ENCODE data around the gene AUTS2. TPM values are rescaled to one million over a fixed set of nuclear protein-coding genes. Genes with fewer than 3 reads are reported as not detected.
A peak's percentile ranks its signal among the peaks of the same experiment; 100 is the strongest.

The AUTS2 gene
- total and polyA plus RNA-seq, 5 donors: 7.0 to 15.4 (median 10.6) TPM

DNA sequence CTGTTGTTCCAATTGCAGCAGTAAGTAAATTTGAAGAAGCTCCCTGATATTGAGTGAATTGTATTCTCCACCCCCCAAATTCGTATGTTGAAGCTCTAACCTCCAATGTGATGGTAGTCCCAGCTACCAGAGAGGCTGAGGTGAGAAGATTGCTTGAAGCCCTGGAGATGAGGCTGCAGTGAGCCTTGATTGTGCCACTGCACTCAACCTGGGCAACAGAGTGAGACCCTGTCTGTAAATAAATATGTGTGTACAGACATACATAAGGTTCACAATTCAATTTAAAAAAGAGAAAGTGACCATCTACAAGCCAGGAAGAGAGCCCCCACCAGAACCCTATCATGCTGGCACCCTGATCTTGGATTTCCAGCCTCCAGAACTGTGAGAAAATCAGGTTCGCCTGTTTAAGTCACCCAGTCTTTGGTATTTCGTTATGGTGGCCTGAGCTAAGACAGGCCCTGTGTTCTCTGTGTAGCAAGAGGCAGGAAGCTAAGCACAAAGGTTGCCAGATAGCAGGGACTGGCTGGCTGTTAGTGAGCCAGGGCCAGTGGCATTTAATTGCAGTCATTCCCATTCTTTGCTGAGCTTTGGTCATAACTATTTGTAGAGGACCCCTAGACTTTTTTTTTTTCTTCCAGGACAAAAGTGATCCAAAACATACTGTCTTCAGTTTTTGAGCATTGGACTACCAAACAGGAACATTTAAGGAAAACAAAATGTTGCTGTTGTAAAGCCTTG lies 45.6 kb downstream of the AUTS2 start:
- peak in 2 of 3 donors; percentile 29 to 58 for DNase-seq
- intact Hi-C loops (cut with DNase I): no loop called here
- Histone ChIP-seq H3K27ac (ENCODE audit: low read length) (no peak overlapping the region), H3K4me3 (ENCODE audit: low read length) (no peak overlapping the region), H3K4me1 (ENCODE audit: control insufficient read depth, insufficient read depth, low read length) (peaks cover 4% of the 10 kb centered on the region), H3K27me3 (ENCODE audit: control insufficient read depth, insufficient read depth) (no peaks in the 10 kb centered on the region), H3K9me3 (ENCODE audit: control insufficient read depth, low read length) (no peaks in the 10 kb centered on the region)
- 65% methylated on average over 3 of the region's 3 CpGs for WGBS
- peak; percentile 86 to 95 for ATAC-seq

DNA sequence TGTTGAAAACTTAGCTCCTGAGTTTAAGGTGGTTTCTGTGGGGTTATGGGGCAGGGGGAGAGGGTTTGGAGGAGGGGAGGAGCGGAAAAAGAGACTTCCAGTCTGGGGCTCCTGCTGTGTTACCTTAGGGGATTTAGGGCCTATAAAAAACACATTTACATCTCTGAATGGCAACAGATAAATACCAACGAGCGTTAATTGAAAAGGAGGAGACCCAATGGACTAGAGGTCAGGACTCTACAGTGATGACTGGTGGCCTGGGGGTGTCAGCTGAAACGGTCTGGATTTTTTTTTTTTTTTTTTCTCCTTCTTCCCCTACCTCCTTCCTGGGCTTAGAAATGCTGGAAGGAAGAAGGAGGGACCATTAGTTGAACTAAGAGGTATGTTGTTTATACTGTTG lies 47.4 kb downstream of the AUTS2 start:
- Histone ChIP-seq H3K4me3 (ENCODE audit: low read length) (no peak overlapping the region), H3K27ac (ENCODE audit: low read length) (no peak overlapping the region), H3K27me3 (ENCODE audit: control insufficient read depth, insufficient read depth) (no peaks in the 10 kb centered on the region), H3K4me1 (ENCODE audit: control insufficient read depth, insufficient read depth, low read length) (peaks cover 6% of the 10 kb centered on the region), H3K9me3 (ENCODE audit: control insufficient read depth, low read length) (no peaks in the 10 kb centered on the region)
- ATAC-seq: no peak
- DNase-seq: no peak
- intact Hi-C loops (cut with DNase I): no loop called here
- 59% methylated on average over 4 of the region's 4 CpGs for WGBS

DNA sequence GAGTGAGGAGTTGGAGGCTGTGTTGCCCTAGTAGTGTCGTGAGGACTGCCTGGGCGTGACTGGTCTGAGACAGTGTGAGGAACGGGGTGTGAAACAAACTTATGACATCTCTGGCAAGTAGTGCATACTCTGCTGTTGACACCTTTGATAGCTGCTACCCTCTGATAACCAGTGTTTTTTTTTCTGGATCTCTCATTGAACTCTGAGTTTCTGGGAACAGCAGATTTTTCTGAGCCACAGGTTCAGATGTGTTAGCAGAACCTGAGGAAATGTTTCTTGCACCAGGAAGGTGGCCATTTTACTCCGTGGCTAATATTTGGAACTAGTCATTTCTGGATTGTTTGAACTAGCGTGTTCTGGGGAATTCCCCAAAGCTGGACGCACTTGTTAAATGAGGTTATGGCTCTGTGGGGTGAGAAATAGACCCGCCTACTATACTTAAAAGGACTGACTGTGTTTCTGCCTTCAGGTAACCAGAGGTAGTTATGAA lies 52.9 kb downstream of the AUTS2 start:
- no peaks in the 10 kb centered on the region for H3K9me3 ChIP-seq (ENCODE audit: control insufficient read depth, low read length)
- ATAC-seq: peak; percentile 83 to 87
- 58% methylated on average over 7 of the region's 7 CpGs for WGBS
- no peak overlapping the region for H3K27ac ChIP-seq (ENCODE audit: low read length)
- H3K27me3 ChIP-seq (ENCODE audit: control insufficient read depth, insufficient read depth): no peaks in the 10 kb centered on the region
- H3K4me3 ChIP-seq (ENCODE audit: low read length): no peak overlapping the region
- intact Hi-C loops (cut with DNase I): no loop called here
- peak in 1 of 3 donors; percentile 64 for DNase-seq
- peaks cover 7% of the 10 kb centered on the region for H3K4me1 ChIP-seq (ENCODE audit: control insufficient read depth, insufficient read depth, low read length)

DNA sequence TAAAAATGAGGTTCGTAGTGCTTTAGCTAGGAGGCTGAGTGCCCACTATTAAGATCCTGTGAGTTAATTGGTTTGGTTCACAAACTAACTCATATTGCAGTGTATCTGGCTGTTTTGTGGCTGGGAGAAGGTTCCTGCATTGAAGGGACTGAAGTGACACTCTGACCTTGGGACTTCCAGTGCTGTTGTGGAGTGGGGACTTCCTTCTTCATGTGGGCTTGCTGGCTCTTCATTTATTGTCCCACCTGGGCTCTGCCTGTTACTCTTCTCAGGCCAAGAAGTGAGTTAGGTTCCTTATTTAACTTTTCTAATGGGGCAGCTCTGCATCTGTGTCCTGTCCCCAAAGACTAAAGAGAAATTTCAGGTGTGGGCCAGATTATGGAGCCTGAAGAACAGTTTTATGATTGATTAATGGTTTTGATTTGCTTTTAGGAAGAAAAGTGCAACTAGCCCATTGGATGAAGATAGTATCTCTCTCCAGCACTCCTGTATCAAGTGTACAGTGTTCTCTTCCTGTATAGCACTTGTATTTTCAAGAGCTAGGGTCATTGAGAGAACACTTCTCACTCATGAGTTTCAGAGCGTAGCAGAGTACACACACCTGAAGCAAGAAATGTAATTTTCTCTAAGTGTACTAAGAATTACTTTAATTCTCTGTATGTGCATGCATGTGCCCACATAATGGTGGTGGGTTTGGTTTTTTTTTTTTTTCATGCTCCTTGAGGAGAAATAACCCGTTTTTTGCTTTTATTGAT lies 54.8 kb downstream of the AUTS2 start:
- H3K4me1 ChIP-seq (ENCODE audit: control insufficient read depth, insufficient read depth, low read length): peaks cover 13% of the 10 kb centered on the region
- no peak for ATAC-seq
- no peaks in the 10 kb centered on the region for H3K27me3 ChIP-seq (ENCODE audit: control insufficient read depth, insufficient read depth)
- no peak overlapping the region for H3K27ac ChIP-seq (ENCODE audit: low read length)
- H3K4me3 ChIP-seq (ENCODE audit: low read length): no peak overlapping the region
- no peak for DNase-seq
- WGBS: 96% methylated on average over 3 of the region's 3 CpGs
- no peaks in the 10 kb centered on the region for H3K9me3 ChIP-seq (ENCODE audit: control insufficient read depth, low read length)
- intact Hi-C loops (cut with DNase I): no loop called here

DNA sequence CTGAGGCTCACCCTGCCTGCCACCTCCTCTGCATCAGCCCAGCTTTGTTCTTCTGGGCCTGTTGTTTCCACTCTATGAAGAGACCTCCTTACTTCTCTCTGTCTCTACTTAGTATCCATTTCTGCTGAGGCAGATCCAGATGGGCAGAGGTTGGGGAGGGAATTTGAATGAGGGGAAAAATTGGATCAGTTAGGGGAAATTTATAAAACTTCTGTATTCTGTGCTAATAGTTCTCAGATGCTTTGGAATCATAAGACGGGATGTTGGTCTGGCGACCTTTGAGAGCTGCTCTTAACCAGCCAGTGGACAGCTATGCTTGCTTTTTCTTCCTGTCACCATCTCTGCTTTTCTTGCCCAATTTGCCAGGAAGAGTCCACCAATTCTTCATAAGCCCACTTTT lies 55.5 kb downstream of the AUTS2 start:
- WGBS: 87% methylated on average over 2 of the region's 2 CpGs
- intact Hi-C loops (cut with DNase I): no loop called here
- DNase-seq: no peak
- ATAC-seq: no peak
- H3K9me3 ChIP-seq (ENCODE audit: control insufficient read depth, low read length): no peaks in the 10 kb centered on the region
- peaks cover 13% of the 10 kb centered on the region for H3K4me1 ChIP-seq (ENCODE audit: control insufficient read depth, insufficient read depth, low read length)
- no peak overlapping the region for H3K27ac ChIP-seq (ENCODE audit: low read length)
- no peaks in the 10 kb centered on the region for H3K27me3 ChIP-seq (ENCODE audit: control insufficient read depth, insufficient read depth)
- no peak overlapping the region for H3K4me3 ChIP-seq (ENCODE audit: low read length)

DNA sequence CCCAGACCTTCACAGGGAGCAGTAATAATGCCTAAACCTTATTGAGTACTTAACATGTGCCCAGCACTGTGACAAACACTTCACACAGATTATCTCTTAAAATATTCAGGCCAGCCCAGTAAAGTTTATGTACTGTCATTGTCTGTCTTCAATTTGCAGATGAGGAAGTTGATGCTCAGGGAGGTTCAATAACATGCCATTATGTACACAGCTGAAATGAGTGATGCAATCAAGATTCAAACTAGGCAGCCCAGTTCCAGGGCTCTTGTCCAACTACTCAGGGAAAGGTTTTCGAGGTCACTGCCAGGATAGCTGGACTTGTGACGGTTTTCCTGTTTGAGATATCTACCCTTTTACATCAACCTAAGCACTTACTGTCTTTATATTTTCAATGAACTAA lies 56.1 kb downstream of the AUTS2 start:
- H3K4me3 ChIP-seq (ENCODE audit: low read length): no peak overlapping the region
- peaks cover 13% of the 10 kb centered on the region for H3K4me1 ChIP-seq (ENCODE audit: control insufficient read depth, insufficient read depth, low read length)
- DNase-seq (peak in 1 of 3 donors; percentile 20), ATAC-seq (peak in 1 of 2 donors; percentile 78)
- H3K9me3 ChIP-seq (ENCODE audit: control insufficient read depth, low read length): no peaks in the 10 kb centered on the region
- no peaks in the 10 kb centered on the region for H3K27me3 ChIP-seq (ENCODE audit: control insufficient read depth, insufficient read depth)
- WGBS: 26% methylated on average over 2 of the region's 2 CpGs
- no peak overlapping the region for H3K27ac ChIP-seq (ENCODE audit: low read length)
- intact Hi-C loops (cut with DNase I): no loop called here

DNA sequence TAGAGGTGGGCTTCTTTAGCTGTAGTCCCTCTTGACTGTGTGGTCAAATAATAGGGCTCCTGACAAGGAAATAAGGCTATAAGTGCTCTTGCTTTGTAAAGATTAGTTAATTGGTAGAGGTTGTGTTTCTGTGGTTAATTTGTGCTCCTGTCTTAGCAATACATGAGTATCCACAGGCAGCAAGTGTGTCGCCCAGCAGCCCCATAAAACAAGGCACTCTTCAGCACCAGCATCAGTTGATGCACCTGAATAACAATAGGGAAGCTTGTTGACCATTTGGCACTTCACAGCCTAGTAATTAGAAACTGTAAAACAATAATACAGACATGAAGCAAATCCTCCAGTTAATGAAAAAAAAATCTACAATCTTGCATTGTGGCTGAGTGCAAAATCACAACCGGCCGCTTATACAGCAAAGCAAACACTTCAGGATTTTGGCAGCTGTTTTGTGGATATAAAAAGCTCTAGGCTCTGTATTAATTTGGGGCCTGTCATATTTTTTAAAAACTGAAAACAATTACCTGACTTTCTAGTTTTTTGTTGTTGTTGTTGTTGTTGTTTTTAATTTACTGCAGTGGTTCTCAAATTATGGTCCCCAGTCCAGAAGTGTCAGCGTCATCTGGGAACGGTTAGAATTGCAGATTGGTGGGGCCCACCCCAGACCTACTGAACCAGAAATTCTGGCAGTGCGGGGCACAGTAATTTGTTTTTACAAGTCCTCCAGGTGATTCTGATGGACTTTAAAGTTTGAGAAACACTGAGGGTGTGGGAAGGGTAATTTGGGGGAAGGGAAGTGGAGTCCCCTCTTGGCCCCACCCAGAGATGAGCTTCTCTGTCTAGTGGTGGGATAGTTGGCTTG lies 56.8 kb downstream of the AUTS2 start:
- no peaks in the 10 kb centered on the region for H3K9me3 ChIP-seq (ENCODE audit: control insufficient read depth, low read length)
- WGBS: 66% methylated on average over 6 of the region's 6 CpGs
- H3K27ac ChIP-seq (ENCODE audit: low read length): no peak overlapping the region
- ATAC-seq (no peak), DNase-seq (no peak)
- no peaks in the 10 kb centered on the region for H3K27me3 ChIP-seq (ENCODE audit: control insufficient read depth, insufficient read depth)
- H3K4me3 ChIP-seq (ENCODE audit: low read length): no peak overlapping the region
- intact Hi-C loops (cut with DNase I): no loop called here
- H3K4me1 ChIP-seq (ENCODE audit: control insufficient read depth, insufficient read depth, low read length): peaks cover 13% of the 10 kb centered on the region

DNA sequence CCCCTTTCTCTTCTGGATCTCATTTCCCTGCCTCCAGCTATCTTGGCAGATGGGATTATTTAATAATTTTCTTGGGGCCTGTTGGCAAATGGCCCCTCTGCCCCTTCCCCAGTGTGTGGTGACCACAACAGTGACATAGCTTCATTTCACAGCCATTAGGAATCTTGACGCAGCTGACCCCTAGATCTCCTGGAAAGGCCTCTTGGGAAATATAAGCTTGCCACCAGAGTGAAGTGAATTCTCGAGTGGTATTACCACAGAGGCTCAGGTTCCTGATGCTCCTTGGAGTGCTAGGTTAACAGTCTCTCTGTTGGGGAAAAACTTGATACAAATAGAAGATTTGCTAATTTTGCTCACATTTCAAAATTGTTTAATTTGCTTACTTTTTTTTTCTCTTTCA lies 57.8 kb downstream of the AUTS2 start:
- ATAC-seq: no peak
- intact Hi-C loops (cut with DNase I): no loop called here
- no peaks in the 10 kb centered on the region for H3K9me3 ChIP-seq (ENCODE audit: control insufficient read depth, low read length)
- 89% methylated on average over 2 of the region's 2 CpGs for WGBS
- H3K27ac ChIP-seq (ENCODE audit: low read length): no peak overlapping the region
- DNase-seq: no peak
- peaks cover 9% of the 10 kb centered on the region for H3K4me1 ChIP-seq (ENCODE audit: control insufficient read depth, insufficient read depth, low read length)
- H3K4me3 ChIP-seq (ENCODE audit: low read length): no peak overlapping the region
- no peaks in the 10 kb centered on the region for H3K27me3 ChIP-seq (ENCODE audit: control insufficient read depth, insufficient read depth)

DNA sequence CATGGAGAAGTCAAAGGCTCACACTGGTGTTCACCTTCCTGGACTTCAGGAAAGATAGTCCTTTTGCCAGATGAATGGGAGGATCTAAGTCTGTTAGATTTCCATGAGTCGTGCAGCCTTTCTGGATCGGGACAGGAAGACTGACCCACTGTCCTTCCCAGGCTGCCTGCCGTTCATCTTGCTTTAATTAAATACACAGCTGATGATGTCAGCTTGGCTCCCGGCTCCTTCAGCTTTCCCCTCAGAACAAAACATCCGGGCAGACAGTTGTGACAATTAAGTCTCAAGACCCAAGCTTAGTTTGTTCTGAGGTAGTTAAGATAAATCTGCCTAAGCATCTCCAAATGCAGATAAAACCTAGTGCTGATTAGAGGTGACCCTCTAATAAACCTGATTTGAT lies 58.6 kb downstream of the AUTS2 start:
- intact Hi-C loops (cut with DNase I): no loop called here
- ATAC-seq: peak; percentile 57 to 84
- Histone ChIP-seq H3K27me3 (ENCODE audit: control insufficient read depth, insufficient read depth) (no peaks in the 10 kb centered on the region), H3K4me1 (ENCODE audit: control insufficient read depth, insufficient read depth, low read length) (peaks cover 9% of the 10 kb centered on the region), H3K9me3 (ENCODE audit: control insufficient read depth, low read length) (no peaks in the 10 kb centered on the region), H3K4me3 (ENCODE audit: low read length) (no peak overlapping the region), H3K27ac (ENCODE audit: low read length) (no peak overlapping the region)
- WGBS: 27% methylated on average over 5 of the region's 5 CpGs
- DNase-seq: peak; percentile 49 to 77 (median 65)

DNA sequence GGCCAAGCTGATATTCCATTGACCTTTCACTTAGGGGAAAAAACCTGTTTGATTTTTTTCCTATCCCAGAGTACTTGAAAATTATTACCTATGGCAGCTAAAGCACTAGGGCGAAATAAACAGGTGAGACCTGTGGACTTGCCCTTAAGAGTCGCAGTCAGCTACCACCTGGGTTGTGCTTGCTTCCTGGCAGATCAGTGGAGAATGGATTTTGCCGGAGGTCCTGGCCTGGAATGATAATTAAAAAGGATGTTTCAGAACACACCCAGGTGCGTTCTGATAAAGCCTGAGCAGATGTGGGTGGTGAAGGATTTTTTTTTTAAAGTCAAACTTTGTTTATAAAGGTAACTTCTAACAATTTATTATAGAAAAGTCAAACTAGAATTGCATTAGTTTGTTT lies 59.1 kb downstream of the AUTS2 start:
- H3K27ac ChIP-seq (ENCODE audit: low read length): no peak overlapping the region

DNA sequence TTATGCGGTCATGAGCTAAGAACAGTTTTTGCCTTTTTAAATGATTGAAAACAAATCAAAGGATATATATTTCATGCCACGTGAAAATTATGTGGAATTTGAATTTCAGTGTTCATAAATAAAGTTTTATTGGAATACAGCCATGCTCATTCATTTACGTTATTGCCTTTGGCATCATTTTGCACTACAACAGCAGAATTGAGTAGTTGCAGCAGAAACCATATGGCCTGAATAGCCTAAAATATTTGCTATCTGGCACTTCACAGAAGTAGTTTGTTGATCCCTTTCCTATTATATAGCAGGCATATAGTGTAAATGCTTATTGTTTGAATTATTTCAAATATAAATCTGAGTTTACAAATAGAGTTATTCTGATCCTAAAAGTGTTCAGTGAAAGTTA lies 59.7 kb downstream of the AUTS2 start:
- ATAC-seq: no peak
- Histone ChIP-seq H3K4me1 (ENCODE audit: control insufficient read depth, insufficient read depth, low read length) (peaks cover 9% of the 10 kb centered on the region), H3K4me3 (ENCODE audit: low read length) (no peak overlapping the region), H3K9me3 (ENCODE audit: control insufficient read depth, low read length) (no peaks in the 10 kb centered on the region), H3K27me3 (ENCODE audit: control insufficient read depth, insufficient read depth) (no peaks in the 10 kb centered on the region), H3K27ac (ENCODE audit: low read length) (no peak overlapping the region)
- WGBS: 90% methylated on average over 3 of the region's 3 CpGs
- DNase-seq: no peak
- intact Hi-C loops (cut with DNase I): no loop called here

More for the DNA sequence above, 59.1 kb downstream of the AUTS2 start:
- DNase-seq (no peak), ATAC-seq (no peak)
- Histone ChIP-seq H3K9me3 (ENCODE audit: control insufficient read depth, low read length) (no peaks in the 10 kb centered on the region), H3K27me3 (ENCODE audit: control insufficient read depth, insufficient read depth) (no peaks in the 10 kb centered on the region), H3K4me3 (ENCODE audit: low read length) (no peak overlapping the region), H3K4me1 (ENCODE audit: control insufficient read depth, insufficient read depth, low read length) (peaks cover 9% of the 10 kb centered on the region)
- 69% methylated on average over 4 of the region's 4 CpGs for WGBS
- intact Hi-C loops (cut with DNase I): no loop called here

Measured in right cardiac atrium (tissue), 5 donors.